Kidney tubule cell (primary cell): ENCODE data around the gene THRB.
A peak's percentile ranks its signal among the peaks of the same experiment; 100 is the strongest.

ENCODE experiments used
- DNase-seq: peaks from one replicate; pipeline ENCODE4 v3.0.0-alpha.2; 2018; ENCODE audit warnings: low spot score

The THRB gene

DNA sequence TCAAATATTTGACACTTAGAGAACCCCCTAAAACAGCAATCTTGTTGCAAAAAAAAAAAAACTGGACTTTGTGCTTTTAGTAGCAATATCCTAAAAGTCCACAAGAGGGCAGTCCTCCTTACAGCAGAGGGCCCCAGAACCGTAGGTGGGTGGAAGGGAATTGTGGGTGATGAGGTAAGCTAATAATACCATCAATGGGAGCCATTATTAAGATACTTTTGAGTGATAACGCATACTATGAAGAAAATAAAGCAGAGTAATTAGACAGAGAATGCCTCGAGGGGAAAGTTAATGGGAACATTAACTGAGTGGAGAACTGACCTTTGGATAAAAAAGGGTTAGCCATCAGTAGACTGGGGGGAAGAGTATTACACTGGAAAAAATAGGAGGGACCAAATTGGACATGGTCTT lies 229.9 kb downstream of the THRB start:
- peak; percentile 63 for DNase-seq

DNA sequence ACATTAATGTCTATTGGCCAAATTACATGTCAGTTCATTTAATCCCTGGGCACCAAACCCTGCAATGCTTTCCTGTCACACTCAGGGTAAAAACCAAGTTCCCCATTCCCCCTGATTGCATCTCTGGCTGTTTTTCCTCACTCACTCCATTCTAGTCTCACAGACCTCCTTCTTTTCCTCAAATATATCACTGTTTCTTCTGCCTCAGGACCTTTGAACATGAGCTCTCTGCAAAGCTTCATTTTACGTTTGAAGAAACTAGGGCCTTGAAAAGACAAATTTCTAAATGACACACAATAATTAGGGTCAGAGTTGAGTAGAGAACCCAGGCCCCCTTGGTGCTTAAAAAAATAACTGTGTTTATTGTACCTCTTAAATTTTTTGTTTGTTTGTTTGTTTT lies 230.6 kb downstream of the THRB start:
- DNase-seq, result no peak

DNA sequence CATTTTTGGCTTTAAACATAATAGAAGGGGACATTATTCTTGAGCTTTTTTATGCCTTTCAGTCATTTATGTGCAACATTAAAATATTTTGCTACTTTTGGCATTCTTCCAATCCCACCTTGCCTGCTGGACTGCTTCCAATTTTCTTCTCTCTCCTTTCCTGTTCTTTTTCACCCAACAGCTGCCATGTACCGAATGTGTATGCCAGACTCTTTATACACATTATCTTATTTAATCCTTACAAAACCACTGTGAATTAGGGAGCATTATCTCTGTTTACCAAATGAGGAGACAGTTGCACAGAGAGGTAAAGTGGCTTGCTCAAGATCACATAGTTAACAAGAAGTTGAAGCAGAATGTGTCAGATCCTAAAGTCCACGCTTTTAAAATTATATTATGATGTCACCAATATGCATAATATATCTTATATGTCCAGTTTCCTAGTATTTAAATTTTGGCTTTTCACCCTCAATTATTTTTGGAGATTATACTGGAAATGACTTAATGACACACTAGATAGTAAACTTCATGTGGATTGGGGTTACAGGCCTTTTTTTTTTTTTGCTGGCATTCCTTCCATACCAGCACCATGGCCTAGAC lies 231.5 kb downstream of the THRB start:
- no peak for DNase-seq

DNA sequence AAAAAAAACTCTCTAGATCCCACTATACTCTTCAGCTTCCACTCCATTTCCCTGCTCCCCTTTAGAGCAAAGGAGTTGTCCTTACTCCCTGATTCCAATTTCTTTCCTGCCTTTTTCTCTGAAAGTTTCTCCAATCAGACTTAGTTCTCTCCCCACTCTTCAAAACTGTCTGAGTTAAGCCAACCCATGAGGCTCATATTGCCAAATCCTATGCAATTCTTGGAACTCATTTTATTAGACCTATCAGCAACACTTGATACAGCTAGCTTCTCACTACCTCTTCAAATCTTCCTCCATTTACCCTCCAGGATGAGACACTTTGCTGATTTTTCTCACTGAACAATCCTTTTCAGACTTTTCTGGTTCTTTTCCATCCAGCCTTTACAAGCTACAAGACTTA lies 233.1 kb downstream of the THRB start:
- DNase-seq, result no peak

DNA sequence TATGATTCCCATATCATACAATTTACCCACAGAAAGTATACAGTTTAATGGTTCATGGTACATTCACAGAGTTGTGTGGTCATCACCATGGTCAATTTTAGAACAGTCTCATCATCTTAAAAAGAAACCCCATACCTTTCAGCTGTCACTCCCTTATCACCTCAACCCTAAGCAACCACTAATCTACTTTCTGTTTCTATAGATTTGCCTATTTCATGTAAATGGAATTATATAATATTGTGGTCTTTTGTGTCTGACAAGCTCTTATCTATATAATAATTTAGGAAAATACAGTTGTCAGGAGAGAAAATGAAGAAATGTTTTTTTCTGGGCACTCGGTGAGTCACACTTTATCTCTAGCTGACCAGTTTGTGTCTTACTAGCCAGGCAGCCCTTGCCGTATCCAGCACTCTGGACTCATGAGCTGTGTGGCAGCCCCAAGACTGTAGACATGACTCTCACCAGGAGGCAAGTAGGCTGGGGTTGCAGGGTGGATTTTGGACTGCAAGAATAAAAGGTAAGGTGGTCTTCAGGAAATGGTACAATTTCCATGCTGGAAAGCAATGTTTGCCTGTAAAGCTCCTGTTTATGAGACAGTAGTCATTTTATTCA lies 234.6 kb downstream of the THRB start:
- peak; percentile 41 for DNase-seq

DNA sequence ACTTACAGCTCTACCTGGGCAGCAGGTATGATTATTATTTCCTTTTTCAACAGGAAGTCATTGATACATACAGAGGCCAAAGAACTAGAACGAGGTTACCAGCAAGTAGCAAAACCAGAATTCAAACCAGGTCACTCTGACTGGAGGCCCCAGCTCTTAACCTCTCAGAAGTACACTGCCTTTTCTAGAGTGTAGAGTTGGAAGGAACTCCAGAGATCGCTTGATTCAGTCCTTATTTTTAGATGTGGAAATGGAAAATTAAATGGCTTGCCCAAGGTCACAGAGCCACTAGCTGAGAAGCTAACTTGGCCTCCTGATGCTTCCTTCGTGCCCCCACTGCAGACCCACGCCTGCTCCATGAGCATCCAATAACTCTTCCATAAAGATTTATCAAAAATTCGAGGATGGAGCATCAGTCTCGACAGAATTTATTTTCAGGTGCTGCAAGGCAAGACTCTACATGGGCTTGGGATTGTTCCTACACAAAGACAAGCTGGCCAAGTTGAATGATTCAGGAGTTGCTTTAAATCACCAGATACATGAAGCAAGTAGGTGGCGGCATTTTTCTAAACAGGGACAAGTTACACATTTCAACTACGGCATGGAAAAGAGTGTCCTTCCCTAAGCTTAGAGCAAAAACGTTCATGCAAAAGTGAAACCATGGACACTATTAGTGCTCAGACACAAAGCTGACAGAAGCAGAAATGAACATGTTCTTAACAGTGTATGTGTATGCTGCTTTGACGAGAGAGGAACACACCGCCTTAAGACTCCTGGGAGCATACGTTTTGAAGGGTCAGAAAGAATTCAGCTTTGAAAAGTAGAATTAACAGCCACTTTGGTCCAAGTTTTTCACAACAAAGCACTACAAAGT lies 235.7 kb downstream of the THRB start:
- DNase-seq, result no peak

DNA sequence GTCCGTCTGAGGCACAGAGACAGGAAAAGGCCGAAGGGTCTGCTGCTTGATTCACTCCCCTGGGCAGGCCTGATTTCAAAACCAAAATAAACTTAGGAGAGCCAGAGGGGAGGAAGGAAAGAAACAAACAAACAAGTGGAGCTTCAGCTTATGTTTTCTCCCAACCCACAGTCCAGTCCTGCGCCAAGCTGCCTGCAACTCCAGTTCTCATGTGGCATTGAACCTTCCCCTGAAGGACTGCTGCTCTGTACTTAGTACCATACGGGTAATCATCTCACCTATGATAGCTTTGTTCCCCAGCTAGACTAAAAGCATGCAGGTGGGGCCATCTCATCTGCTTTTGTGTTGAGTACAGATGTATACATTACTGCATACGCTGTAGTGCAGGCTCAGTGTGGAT lies 236.4 kb downstream of the THRB start:
- DNase-seq, result no peak

DNA sequence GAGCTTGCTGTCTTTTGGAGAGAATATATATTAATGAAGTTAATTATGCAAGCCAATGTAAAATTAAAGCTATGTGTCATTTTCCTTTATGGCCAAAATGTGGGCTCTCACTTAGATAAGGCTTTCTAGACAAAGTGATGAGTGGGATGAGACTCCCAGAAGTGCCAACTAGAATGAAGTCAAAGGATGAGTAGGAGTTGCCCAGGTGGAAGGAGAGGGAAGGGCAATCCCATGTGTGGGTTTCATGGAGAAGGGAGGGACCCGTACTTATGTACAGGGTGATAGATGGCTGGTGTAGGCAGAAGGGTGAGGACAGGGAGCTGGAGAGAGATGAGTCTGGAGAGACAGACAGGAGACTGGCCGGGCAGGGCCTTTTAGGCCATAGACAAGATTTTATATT lies 239.2 kb downstream of the THRB start:
- DNase-seq, result no peak

DNA sequence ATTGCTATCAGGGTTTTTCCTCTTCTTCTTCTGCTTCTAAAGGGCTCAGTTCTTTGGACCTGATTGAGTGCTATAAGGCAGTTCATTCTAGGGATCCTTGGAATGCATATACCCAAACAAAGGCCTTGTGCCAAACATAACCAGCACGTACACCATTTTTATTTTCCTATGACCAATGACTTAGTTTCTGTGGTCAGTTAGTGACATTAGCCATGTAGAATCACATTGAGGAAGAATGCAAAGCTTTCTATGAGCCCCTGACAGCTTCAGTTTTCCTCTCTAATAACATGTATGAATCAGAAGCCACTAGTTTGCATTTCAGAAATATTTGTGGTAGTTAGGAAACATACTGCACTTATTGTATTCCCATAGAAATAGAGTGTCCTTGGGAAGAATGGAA lies 240.0 kb downstream of the THRB start:
- DNase-seq, result peak; percentile 95

DNA sequence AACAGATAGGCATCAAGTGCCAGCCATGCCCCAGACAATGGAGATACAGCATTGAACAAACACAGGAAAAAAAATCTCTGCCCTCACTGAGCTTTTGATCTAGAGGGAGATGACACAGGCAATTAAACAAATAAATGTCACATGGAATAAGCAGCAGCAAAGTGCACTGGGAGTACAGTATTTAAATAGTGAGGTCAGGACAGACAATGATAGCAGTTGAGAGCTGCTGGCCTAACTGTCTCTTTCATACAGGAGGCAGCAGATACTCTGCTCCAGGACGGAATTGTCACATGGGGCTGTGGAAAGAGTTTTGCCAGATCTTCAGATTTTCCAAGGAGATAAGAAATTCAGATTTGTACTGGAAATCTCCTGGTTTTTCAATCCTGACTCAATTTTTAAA lies 241.3 kb downstream of the THRB start:
- DNase-seq, result no peak

DNA sequence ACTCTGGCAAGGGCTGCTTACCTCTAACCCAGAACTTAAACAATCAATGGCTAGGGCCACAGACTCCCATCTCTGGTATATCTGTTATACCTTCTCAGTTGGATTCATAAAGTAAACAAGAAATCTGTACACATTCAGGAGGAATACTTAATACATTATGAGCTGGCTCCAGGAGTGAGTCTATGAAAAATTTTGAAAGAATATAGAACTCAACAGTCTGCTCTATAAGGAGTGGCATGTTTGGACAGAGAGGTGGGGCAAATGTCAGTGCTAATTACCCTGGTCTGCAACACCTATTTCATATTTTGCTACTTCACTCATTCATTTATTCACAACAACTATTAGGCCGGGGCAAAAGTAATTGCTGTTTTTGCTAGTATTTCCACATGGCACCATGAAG lies 245.1 kb downstream of the THRB start:
- no peak for DNase-seq

DNA sequence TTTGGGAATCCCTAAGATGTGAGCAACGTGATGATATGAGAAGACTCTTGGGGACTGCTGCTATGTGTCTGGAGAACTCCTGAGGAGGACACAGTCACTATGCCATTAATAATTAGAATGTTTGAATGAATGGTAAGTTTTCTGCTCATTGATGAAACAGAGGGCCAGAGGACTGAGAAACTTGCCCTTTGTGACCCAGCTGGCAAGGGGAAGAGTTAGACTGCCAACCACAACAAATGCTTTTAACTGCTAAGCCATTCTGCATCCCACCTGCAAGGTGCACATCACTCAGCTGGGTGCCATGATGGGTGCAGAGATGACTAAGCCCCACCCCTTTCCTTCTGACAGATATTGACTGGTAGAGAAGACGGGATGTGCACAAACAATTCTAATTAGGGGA lies 249.6 kb downstream of the THRB start:
- DNase-seq, result no peak

DNA sequence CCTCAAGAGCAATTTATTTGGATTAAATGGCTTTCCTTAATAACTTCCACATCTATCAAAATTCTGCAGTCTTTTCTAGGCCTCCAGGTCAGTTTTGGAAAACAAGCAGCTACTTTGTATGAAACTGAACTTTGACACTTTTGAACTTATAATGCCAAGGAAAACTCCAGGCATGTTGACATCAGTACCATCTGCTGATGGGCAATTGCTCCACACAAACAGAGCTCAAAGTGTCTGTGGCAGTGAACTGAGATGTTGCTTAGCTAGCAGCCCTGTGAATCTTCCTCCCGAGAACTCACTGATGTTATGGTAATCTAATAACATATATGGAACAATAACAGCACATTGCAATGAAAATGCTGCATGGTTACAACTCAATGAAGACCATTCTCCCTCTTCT lies 250.2 kb downstream of the THRB start:
- no peak for DNase-seq

DNA sequence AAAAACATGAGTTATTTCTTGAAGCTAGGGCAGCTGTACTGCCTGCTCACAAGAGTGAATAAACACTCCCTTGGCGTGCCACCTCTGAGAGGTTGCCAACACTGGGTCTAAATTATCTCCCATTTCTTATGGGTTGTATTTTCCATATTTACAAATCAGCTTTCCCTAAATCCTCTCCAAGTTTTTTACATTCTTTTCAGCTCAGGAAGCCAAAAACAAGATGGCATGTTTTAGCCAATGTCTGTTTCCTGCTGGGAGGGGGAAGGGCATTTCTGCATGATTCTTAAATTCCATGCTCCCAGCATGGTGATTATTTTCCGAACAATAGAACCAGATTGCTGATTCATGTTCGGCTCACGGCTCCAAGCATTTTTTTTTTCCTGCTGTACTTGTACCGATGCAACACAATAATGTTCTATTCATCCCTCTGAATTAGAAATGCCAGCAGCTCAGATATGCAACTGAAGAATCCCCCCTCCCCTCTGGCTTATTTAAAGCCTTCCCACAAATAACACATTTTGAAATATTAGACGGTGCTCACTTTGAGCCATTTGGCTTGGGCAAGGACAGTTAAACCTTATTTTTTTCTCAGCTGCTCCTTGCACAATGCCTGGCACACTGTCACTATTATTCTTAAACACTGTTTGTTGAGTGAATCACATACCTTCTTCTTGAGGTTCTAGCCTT lies 252.5 kb downstream of the THRB start:
- peak; percentile 72 for DNase-seq

DNA sequence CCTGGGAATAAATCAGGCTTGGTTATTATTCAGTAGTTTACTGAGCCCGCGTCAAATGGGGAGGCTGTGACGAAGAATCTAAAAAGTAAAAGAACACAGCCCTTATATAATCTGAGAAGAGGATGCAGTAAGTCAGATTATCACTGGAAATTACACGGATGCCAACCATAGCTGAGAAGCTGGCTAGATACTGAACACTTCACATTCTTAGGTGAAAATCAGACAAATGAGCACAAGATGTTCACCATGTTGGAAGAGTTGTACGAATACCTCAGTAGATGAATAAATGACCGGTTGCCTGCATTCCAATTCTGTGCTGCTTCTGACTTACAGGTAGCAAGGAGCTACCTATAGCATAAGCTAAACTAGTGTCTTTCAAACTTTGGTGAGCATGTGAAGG lies 254.3 kb downstream of the THRB start:
- DNase-seq, result no peak

DNA sequence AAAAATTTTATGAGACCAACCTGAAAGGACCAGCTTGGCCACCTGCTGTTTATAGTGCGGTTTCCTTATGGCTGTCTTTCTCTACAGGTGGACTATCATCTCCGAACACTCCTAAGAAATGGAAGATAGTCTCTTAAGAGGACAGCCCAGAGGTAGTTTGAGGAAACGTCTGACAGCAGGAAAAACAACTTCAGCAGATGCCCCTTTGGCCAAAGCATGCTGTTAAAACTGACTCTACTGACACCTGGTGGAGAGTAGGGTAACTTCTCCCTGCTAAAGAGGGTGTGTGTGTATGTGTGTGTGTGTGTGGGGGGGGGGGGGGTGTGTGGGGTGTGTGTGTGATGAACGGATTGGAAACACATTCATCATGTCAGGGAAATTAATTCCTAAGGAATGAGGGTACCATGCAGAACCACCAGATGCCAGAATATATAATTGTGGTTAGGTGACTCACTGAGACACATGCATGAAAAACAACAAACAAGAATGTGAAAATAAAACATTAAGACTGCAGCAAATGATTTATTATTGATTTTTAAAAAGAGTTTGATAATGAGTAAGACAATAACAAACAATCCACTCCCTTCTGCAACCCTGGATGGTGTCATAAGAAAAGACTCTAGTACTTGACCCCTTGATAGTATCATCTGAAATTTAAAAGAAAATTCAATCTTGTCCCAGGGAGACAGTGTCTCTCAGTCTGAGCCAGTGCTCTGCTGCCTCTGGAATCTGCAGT lies 256.5 kb downstream of the THRB start:
- DNase-seq, result peak; percentile 97

DNA sequence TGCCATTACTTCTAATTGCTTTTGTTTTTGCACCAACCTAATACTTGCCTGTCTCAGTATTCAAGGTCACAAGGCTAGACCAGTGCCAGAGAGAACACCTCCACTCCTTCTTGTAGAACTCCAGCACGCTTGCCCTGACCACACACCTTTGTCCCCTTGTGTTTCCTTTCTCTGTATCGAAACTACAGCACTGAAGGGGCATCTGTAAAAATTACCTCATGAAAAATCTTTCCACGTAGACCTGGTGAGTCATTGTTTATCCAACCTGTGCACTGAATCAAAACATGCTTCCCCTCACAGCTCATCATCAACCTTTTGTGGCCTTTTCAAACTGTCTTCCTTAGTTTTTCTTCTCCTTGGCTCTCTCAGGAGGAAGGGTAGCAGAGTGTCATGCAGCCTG lies 259.5 kb downstream of the THRB start:
- peak; percentile 94 for DNase-seq

DNA sequence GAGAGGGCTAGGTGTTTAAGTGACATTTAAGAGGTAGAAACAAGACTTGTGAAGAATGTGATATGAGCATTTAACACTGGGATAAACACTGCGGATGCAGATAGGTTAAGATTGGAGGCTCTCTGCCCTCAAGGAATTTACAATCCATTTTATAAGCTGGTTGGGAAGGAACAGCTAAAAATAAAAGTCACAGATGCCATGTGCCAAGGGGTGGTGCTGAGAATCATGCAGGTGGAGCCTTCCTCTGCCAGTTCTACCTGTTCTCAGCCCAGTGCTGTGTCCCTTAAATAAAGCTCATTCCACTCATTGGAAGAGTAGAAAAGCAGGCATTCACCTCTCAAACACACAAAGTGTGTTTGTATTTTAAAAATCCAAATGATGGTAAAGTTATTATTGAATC lies 261.9 kb downstream of the THRB start:
- no peak for DNase-seq

DNA sequence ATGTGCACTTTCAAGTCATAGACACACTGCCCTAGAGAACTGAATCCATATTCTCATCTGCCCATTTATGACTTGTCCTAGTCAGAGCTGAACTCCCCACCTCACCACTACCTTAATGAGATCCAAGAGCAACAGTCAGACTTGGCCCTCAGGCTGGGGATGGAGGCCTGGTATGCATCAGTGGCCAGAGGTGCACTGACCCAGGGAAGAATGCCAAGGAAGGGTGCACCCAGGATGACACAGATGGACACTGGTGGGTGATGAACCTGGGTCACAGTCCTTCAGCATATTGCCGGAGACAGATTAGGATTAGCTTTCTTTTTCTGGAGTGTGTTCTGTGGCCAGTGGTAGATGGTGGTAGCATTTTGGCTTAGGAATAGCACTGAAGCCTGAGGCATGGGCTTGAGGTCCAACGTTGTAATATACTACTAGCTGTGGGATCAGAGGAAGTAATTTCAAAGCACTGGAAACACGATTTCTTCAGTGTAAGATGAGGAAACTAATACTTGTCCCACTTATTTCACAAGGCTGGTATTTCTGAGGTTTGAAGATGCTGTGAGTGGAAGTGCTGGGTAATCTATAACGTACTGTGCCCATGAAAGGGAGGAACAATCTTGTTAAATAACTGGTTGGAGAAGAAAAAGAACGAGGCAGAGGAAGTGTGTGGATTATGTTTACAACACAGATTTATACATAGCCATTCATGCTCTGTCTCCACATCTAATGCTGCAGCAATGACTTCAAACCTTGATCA lies 265.0 kb downstream of the THRB start:
- DNase-seq, result peak; percentile 87

DNA sequence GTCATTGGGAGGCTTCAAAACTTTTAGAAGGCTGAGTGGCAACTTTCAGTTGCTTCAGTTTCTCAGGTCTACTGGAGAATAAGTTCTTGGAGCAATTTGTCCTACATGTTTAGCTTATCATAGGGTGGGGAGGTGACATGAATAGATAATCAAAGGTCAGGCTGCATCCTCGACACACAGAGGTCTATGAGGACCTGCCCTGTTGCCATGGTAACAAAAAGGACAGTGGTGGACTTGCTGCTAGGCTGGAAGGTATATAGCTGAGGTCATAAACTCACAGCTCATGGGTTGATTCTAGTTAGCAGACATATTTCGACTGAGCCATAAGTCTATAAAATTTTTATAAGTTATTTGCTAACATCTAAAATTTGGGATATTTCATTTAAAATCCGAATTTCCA lies 267.0 kb downstream of the THRB start:
- DNase-seq, result no peak

DNA sequence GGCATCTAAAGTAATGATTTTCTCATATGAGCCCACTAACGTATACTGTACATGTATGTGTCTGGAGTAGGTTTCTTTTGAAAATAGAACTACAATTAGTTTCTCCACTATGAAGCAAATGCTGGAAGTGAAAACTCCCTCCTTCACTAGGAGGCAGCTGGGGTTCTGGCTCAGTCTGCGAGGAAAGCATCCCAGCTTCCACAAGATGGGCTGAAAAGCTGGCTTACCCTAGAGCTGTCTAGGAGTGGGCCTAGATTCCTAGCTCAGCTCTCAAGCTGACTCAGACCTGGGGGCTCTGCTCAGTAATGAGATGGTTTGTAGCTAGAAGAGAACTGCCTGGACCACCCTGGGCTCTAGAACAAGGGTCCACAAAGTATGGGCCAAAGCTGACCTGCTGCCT lies 268.3 kb downstream of the THRB start:
- no peak for DNase-seq
